Transverse colon (tissue), 4 donors: ENCODE data around the gene CHD8.

ENCODE experiments used
- CTCF ChIP-seq, 5 experiments: fragments of 200-600 bp in 3 of 5; fragments of 450-650 bp in 2 of 5; sonication (generic) in 3 of 5; IDR thresholded peaks; 1 replicate in 2 of 5; 2 replicates in 3 of 5; pipeline ENCODE4 v1.5.1; 2016 to 2017; ENCODE audit warnings: antibody characterized with exemption in 5 of 5, inconsistent platforms in 3 of 5, mild to moderate bottlenecking in 2 of 5, moderate library complexity in 1 of 5
- POLR2A ChIP-seq: fragments of 450-650 bp; IDR thresholded peaks from one replicate; pipeline ENCODE4 v1.6.1; 2016; ENCODE audit warnings: antibody characterized with exemption, mild to moderate bottlenecking, moderate library complexity
- POLR2AphosphoS5 ChIP-seq, 3 donors: sonication (generic); formaldehyde crosslinking; IDR thresholded peaks; one replicate each; pipeline ENCODE4 v1.6.1; 2016; ENCODE audit warnings: antibody characterized with exemption in 3 of 3

GRCh38 chr14:21505012-21505553 is 49.2 kb upstream of the CHD8 start:
- TF ChIP-seq POLR2AphosphoS5 (IDR thresholded peaks at IDR 0.05) (no peak), CTCF (IDR thresholded peaks at IDR 0.05) (no peak), POLR2A (no peak)
